Measurements from ENCODE around the gene HOXD12.

Gene HOXD12

GRCh38 chr2:176146645-176147044 is 47.0 kb downstream of the HOXD12 start:
- TF ChIP-seq, protein P1, sequence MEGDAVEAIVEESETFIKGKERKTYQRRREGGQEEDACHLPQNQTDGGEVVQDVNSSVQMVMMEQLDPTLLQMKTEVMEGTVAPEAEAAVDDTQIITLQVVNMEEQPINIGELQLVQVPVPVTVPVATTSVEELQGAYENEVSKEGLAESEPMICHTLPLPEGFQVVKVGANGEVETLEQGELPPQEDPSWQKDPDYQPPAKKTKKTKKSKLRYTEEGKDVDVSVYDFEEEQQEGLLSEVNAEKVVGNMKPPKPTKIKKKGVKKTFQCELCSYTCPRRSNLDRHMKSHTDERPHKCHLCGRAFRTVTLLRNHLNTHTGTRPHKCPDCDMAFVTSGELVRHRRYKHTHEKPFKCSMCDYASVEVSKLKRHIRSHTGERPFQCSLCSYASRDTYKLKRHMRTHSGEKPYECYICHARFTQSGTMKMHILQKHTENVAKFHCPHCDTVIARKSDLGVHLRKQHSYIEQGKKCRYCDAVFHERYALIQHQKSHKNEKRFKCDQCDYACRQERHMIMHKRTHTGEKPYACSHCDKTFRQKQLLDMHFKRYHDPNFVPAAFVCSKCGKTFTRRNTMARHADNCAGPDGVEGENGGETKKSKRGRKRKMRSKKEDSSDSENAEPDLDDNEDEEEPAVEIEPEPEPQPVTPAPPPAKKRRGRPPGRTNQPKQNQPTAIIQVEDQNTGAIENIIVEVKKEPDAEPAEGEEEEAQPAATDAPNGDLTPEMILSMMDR (conservative IDR thresholded peaks at IDR 0.05; ENCODE audit: low read depth, low read length) = no peak
- H3K36me3 ChIP-seq (ENCODE audit: insufficient read depth) = no peaks in the 10 kb centered on the region
- H3K27me3 ChIP-seq (ENCODE audit: insufficient read depth, low read depth) = no peaks in the 10 kb centered on the region

DNA sequence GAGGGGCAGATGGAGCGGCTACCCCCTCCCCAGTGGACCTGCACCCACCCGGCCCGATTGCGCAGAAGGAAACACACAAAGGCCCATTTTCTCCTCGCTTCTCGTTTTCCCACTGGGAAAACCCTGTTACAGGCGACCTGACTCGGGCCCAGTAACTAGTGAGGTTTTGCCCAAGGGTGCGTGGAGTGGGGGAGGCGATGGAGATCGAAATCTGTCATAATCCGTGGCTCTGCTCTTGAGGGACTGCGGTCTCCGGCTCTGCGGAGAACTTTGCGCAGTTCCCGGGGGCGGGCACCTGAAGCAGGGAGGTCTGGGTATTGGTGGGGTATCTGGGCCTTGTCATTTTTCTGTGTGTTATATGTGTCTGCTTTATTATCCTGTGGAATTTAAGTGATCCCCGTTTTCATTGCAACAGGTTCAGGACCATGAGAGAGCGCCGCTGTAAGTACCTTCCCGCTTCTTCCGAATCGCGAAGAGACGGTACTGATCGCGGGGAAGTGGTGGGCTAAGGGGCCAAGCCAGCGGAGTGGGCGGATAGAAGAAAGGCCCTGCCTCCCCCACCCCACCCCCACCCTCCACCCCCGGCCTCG is 47.7 kb downstream of the HOXD12 start:
- H3K4me1 ChIP-seq (ENCODE audit: low read depth, poor library complexity, severe bottlenecking) = no peaks in the 10 kb centered on the region
- no peak overlapping the region for H3K4me2 ChIP-seq
- TF ChIP-seq, protein P1 (conservative IDR thresholded peaks at IDR 0.05; ENCODE audit: low read depth, low read length) = no peak
- no peak overlapping the region for H3K9ac ChIP-seq
- H4K20me1 ChIP-seq (ENCODE audit: insufficient read depth) = no peaks in the 10 kb centered on the region
- no peak overlapping the region for H3K4me3 ChIP-seq (IDR thresholded peaks at IDR 0.05; ENCODE audit: insufficient read depth, low read depth, low read length)
- H2AFZ ChIP-seq (ENCODE audit: low read depth) = no peak overlapping the region
- no peaks in the 10 kb centered on the region for H3K36me3 ChIP-seq (ENCODE audit: insufficient read depth)
- H3K27ac ChIP-seq = no peak overlapping the region
- no peaks in the 10 kb centered on the region for H3K79me2 ChIP-seq (ENCODE audit: insufficient read depth, low read depth)
- no peaks in the 10 kb centered on the region for H3K27me3 ChIP-seq (ENCODE audit: insufficient read depth, low read depth)

More at GRCh38 chr2:176146645-176147044, 47.0 kb downstream of the HOXD12 start:
- Histone ChIP-seq H4K20me1 (ENCODE audit: insufficient read depth) (no peaks in the 10 kb centered on the region), H3K79me2 (ENCODE audit: insufficient read depth, low read depth) (no peaks in the 10 kb centered on the region), H3K4me1 (ENCODE audit: low read depth, poor library complexity, severe bottlenecking) (no peaks in the 10 kb centered on the region), H3K4me3 (IDR thresholded peaks at IDR 0.05; ENCODE audit: insufficient read depth, low read depth, low read length) (no peak overlapping the region), H3K4me2 (no peak overlapping the region), H2AFZ (ENCODE audit: low read depth) (no peak overlapping the region), H3K9ac (no peak overlapping the region), H3K27ac (no peak overlapping the region)

- no peaks in the 10 kb centered on the region for H3K4me1 ChIP-seq (ENCODE audit: low read depth, poor library complexity, severe bottlenecking)
- H4K20me1 ChIP-seq (ENCODE audit: insufficient read depth) = no peaks in the 10 kb centered on the region
- H3K27ac ChIP-seq = no peak overlapping the region
- H3K36me3 ChIP-seq (ENCODE audit: insufficient read depth) = no peaks in the 10 kb centered on the region
- no peaks in the 10 kb centered on the region for H3K79me2 ChIP-seq (ENCODE audit: insufficient read depth, low read depth)
- H2AFZ ChIP-seq (ENCODE audit: low read depth) = no peak overlapping the region
- TF ChIP-seq, protein P1 (conservative IDR thresholded peaks at IDR 0.05; ENCODE audit: low read depth, low read length) = no peak
- H3K4me2 ChIP-seq = no peak overlapping the region
- no peaks in the 10 kb centered on the region for H3K27me3 ChIP-seq (ENCODE audit: insufficient read depth, low read depth)
- H3K9ac ChIP-seq = no peak overlapping the region
- H3K4me3 ChIP-seq (IDR thresholded peaks at IDR 0.05; ENCODE audit: insufficient read depth, low read depth, low read length) = no peak overlapping the region
These were observed 48.4 kb downstream of the HOXD12 start for GRCh38 chr2:176147800-176148496.

- Histone ChIP-seq H3K27ac (no peak overlapping the region), H2AFZ (ENCODE audit: low read depth) (no peak overlapping the region), H3K4me2 (no peak overlapping the region), H3K4me3 (IDR thresholded peaks at IDR 0.05; ENCODE audit: insufficient read depth, low read depth, low read length) (no peak overlapping the region), H3K9ac (no peak overlapping the region), H3K4me1 (ENCODE audit: low read depth, poor library complexity, severe bottlenecking) (no peaks in the 10 kb centered on the region), H3K79me2 (ENCODE audit: insufficient read depth, low read depth) (no peaks in the 10 kb centered on the region), H3K36me3 (ENCODE audit: insufficient read depth) (no peaks in the 10 kb centered on the region), H4K20me1 (ENCODE audit: insufficient read depth) (no peaks in the 10 kb centered on the region), H3K27me3 (ENCODE audit: insufficient read depth, low read depth) (no peaks in the 10 kb centered on the region)
- TF ChIP-seq, protein P1 (conservative IDR thresholded peaks at IDR 0.05; ENCODE audit: low read depth, low read length) = no peak
These were observed 49.3 kb downstream of the HOXD12 start for GRCh38 chr2:176148751-176149421.
